Measurements from ENCODE around the gene NABP2. TPM values are rescaled to one million over a fixed set of nuclear protein-coding genes. Genes with fewer than 3 reads are reported as not detected.

The NABP2 gene
- total and polyA plus RNA-seq, 10 donors = 13.4 to 24.6 (median 19.3) TPM

DNA sequence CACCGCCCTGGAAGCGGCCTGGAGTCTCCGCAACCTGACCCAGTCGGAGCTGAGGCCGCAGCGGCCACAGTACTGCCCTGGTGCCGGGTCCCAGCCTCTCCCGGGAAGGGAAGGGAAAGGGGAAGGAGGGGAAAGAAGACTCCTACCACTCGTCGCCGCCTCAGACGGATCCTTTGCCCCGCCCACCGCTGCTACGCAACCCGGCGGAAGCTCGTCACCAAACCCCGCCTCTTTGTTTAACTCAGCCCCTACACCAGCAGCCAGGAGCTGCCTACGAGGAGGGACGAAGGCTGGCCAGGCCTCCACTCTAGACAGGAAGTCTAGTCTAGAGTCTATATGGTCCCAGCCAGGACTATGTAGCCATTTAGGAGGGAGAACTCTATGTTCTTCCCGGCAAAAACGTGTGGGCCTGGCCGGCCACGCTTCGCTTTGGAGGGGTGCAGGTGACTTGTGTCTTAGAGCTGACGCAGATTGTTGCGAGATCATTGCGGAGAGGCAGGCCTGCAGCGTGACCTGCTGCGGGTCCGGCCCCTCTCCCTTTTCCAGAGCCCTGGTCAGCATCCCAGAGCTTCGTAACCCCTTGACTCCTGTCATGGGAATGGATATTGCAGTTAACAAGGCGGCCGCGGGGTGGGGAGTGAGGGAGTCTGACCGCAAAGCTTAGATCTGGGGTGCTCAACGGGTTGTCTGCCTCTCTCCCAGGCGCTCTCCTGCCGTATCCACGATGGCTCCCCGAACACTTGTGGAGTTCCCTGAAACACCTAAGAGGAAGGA, 2.2 kb upstream of the NABP2 start, which contains the start of gene RNF41:
Gene RNF41, minus strand, starts transcription at position 166 of the 774 bp plus-strand sequence. CDS start 7,875 bp downstream, outside the sequence.
- intact Hi-C loops (cut with DNase I; ENCODE audit: low total_unique reads) = no loop called here
- WGBS, 5 donors = 1% methylated on average over 28 to 42 of the region's 42 CpGs

DNA sequence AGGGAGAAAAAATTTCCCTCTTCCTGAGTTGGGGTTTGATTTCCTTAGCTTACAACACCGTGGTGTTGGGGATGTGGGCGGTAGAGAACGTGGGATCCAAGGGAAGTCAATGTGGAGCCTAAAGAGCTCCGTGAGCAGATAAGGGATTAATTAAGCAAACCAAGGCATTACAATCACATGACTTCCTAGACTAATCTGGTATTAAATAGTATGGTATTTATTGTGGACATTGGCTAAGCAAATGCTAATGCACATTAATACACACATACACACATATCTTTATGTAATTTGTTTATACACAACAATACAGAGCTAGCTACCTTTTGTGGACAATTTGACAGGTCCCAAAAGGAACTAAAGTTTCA, 1.6 kb upstream of the NABP2 start:
- intact Hi-C loops (cut with DNase I; ENCODE audit: low total_unique reads) = no loop called here
- Histone ChIP-seq H3K27me3 (replicated peaks in 1 of 7) (no peaks in the 10 kb centered on the region), H3K4me3 (peak overlapping the region; percentile 66 to 86 (median 75)), H3K27ac (peak overlapping the region; percentile 92 to 97 (median 96)), H3K9me3 (no peaks in the 10 kb centered on the region), H3K4me1 (peaks cover 37 to 74% (median 59%) of the 10 kb centered on the region in 6 donors), H3K36me3 (peaks cover 0 to 27% (median 2%) of the 10 kb centered on the region in 6 donors)
- no peak for DNase-seq
- 4 to 12% (median 6%) methylated on average over 4 of the region's 4 CpGs for WGBS, 5 donors
- TF ChIP-seq POLR2A (IDR thresholded peaks at IDR 0.05) = no peak
- TF ChIP-seq POLR2AphosphoS5 (IDR thresholded peaks at IDR 0.05) = no peak

More for the DNA sequence above, 2.2 kb upstream of the NABP2 start, which contains the start of gene RNF41:
- Histone ChIP-seq H3K4me1 (peaks cover 37 to 79% (median 63%) of the 10 kb centered on the region in 6 donors), H3K27ac (peak within 1 kb of the TSS; percentile 92 to 97 (median 96)), H3K27me3 (replicated peaks in 1 of 7) (no peaks in the 10 kb centered on the region), H3K4me3 (peak within 1 kb of the TSS; percentile 66 to 86 (median 75)), H3K36me3 (peaks cover 0 to 27% (median 2%) of the 10 kb centered on the region in 6 donors), H3K9me3 (no peaks in the 10 kb centered on the region)
- DNase-seq = peak; percentile 99
- TF ChIP-seq, protein P1, sequence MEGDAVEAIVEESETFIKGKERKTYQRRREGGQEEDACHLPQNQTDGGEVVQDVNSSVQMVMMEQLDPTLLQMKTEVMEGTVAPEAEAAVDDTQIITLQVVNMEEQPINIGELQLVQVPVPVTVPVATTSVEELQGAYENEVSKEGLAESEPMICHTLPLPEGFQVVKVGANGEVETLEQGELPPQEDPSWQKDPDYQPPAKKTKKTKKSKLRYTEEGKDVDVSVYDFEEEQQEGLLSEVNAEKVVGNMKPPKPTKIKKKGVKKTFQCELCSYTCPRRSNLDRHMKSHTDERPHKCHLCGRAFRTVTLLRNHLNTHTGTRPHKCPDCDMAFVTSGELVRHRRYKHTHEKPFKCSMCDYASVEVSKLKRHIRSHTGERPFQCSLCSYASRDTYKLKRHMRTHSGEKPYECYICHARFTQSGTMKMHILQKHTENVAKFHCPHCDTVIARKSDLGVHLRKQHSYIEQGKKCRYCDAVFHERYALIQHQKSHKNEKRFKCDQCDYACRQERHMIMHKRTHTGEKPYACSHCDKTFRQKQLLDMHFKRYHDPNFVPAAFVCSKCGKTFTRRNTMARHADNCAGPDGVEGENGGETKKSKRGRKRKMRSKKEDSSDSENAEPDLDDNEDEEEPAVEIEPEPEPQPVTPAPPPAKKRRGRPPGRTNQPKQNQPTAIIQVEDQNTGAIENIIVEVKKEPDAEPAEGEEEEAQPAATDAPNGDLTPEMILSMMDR (IDR thresholded peaks at IDR 0.05 in 8 of 11, conservative IDR thresholded peaks at IDR 0.05 in 3 of 11) = peak in 3 of 11 experiments; percentile 23 to 40 (median 32)
- TF ChIP-seq POLR2A (IDR thresholded peaks at IDR 0.05) = peak in 2 of 3 donors; percentile 83 to 88
- TF ChIP-seq POLR2AphosphoS5 (IDR thresholded peaks at IDR 0.05) = peak; percentile 98 to 99 (median 99)

DNA sequence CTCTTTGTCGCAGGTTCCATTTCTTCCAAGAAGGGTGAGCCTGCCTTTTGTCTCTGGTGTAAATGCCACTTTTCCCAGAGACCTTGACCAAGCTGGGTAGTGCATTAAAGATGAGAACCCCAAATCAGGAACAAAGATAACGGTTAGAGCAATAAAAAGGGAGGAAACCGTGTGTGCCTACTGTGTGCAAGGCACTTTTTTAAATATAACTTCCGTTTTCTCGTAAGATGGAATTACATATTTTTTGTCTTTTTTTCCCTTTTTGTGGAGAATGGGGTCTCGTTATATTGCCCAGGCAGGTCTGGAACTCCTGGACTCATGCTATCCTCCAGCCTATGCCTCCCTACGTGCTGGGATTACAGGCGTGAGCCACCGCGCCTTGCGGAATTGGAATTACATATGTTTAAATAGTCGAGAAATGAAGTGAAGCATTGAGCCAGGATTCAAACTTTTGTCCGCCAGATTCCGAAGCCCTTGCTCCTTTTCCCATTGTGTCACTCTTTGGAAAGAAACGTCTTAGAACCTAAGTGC, 506 bp upstream of the NABP2 start:
- TF ChIP-seq POLR2AphosphoS5 (IDR thresholded peaks at IDR 0.05) = no peak
- TF ChIP-seq, protein P1 (IDR thresholded peaks at IDR 0.05 in 8 of 11, conservative IDR thresholded peaks at IDR 0.05 in 3 of 11) = no peak
- TF ChIP-seq POLR2A (IDR thresholded peaks at IDR 0.05) = no peak
- 20 to 35% (median 26%) methylated on average over 15 of the region's 15 CpGs for WGBS, 5 donors
- Histone ChIP-seq H3K4me1 (peaks cover 37 to 64% (median 54%) of the 10 kb centered on the region in 6 donors), H3K27ac (peak overlapping the region; percentile 53 to 97 (median 94)), H3K36me3 (peaks cover 0 to 32% (median 4%) of the 10 kb centered on the region in 6 donors), H3K4me3 (peak overlapping the region; percentile 35 to 72 (median 60)), H3K27me3 (replicated peaks in 1 of 7) (no peaks in the 10 kb centered on the region), H3K9me3 (no peaks in the 10 kb centered on the region)
- DNase-seq = no peak
- intact Hi-C loops (cut with DNase I; ENCODE audit: low total_unique reads) = no loop called here

DNA sequence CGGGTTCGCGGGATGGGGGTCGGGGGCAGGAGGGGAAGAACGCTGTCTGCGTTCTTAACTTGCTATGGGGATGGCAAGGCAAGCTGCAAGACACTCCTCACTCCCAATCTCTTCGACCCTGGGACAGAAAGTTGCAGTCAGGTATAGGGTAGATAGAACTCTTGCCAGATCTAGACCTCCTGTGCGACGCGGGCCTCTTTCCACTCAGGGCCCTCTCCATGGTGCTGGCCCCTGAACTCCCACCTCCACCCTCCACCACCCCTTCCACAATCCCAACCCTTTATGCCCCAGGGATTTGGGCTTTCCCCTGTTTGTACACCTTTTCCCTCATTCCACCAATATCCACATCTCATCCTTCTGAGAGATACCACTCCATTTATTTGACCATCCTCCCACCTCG, 812 bp downstream of the NABP2 start:
- Histone ChIP-seq H3K4me3 (peak overlapping the region in 7 of 8 donors; percentile 37 to 72 (median 61)), H3K4me1 (peaks cover 33 to 51% (median 45%) of the 10 kb centered on the region in 6 donors), H3K27me3 (replicated peaks in 1 of 7) (no peaks in the 10 kb centered on the region), H3K9me3 (no peaks in the 10 kb centered on the region), H3K36me3 (peaks cover 0 to 38% (median 7%) of the 10 kb centered on the region in 6 donors), H3K27ac (peak overlapping the region in 7 of 8 donors; percentile 75 to 97 (median 95))
- intact Hi-C loops (cut with DNase I; ENCODE audit: low total_unique reads) = no loop called here
- WGBS, 5 donors = 70 to 82% (median 76%) methylated on average over 11 of the region's 11 CpGs
- no peak for DNase-seq
- no peak for TF ChIP-seq POLR2AphosphoS5 (IDR thresholded peaks at IDR 0.05)
- TF ChIP-seq POLR2A (IDR thresholded peaks at IDR 0.05) = no peak
- TF ChIP-seq, protein P1 (IDR thresholded peaks at IDR 0.05 in 8 of 11, conservative IDR thresholded peaks at IDR 0.05 in 3 of 11) = no peak
